ENCODE data around the gene PRCC.
A peak's percentile ranks its signal among the peaks of the same experiment; 100 is the strongest.

Gene PRCC

GRCh38 chr1:156749419-156750118 is 17.8 kb upstream of the PRCC start:
- peak overlapping the region; percentile 80 for H3K4me3 ChIP-seq (ENCODE audit: low read depth, low read length)
- TF ChIP-seq CTCF (IDR thresholded peaks at IDR 0.05; ENCODE audit: borderline replicate concordance, insufficient read depth, low read depth, low read length): no peak

GRCh38 chr1:156750191-156750672 is 17.1 kb upstream of the PRCC start:
- H3K4me3 ChIP-seq (ENCODE audit: low read depth, low read length): peak overlapping the region; percentile 80
- no peak for TF ChIP-seq CTCF (IDR thresholded peaks at IDR 0.05; ENCODE audit: borderline replicate concordance, insufficient read depth, low read depth, low read length)

DNA sequence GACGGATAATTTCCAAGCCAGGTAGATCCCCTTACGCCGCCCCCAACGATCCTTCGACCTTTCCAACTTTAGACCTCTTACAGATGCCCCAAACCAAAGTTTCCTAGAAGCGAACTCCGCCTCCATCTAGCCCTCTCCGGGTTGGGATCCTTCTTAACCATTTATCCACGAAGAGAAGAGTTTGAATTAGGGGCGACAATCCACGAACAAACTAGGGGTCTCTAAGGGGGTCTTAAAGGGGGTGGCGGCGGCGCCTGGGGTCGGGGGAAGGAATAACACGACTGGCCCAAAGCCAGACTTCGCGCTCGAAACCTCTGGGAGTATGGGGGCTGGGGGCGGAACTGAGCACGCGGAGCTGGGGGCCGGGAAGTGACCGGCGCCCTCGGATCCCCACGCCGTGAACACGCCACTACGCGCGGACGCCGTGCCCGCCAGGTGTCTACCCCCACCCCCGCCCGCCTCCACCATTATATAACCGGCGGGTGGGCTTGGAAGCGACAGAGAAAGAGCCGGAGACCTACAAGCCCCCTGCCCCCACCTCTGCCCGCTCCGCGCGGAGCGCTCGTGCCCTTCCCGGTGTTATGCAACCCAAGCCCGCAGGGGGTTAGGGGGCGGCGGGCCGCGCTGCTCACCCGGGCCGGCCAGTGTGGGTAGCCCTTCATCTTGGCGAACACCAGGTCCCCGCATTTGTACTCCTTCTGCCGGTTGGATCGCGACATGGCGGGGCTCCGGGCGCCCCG is 16.5 kb upstream of the PRCC start:
- peak; percentile 20; the same call in 1 of the 2 replicates for TF ChIP-seq CTCF (IDR thresholded peaks at IDR 0.05; ENCODE audit: borderline replicate concordance, insufficient read depth, low read depth, low read length)
- H3K4me3 ChIP-seq (ENCODE audit: low read depth, low read length): peak overlapping the region; percentile 80

GRCh38 chr1:156751451-156751756 is 15.9 kb upstream of the PRCC start, which contains the start of gene HDGF:
HDGF (minus strand) TSS chr1:156751675; CDS start chr1:156751429, 246 bp downstream.
- peak within 1 kb of the TSS; percentile 80 for H3K4me3 ChIP-seq (ENCODE audit: low read depth, low read length)
- no peak for TF ChIP-seq CTCF (IDR thresholded peaks at IDR 0.05; ENCODE audit: borderline replicate concordance, insufficient read depth, low read depth, low read length)

DNA sequence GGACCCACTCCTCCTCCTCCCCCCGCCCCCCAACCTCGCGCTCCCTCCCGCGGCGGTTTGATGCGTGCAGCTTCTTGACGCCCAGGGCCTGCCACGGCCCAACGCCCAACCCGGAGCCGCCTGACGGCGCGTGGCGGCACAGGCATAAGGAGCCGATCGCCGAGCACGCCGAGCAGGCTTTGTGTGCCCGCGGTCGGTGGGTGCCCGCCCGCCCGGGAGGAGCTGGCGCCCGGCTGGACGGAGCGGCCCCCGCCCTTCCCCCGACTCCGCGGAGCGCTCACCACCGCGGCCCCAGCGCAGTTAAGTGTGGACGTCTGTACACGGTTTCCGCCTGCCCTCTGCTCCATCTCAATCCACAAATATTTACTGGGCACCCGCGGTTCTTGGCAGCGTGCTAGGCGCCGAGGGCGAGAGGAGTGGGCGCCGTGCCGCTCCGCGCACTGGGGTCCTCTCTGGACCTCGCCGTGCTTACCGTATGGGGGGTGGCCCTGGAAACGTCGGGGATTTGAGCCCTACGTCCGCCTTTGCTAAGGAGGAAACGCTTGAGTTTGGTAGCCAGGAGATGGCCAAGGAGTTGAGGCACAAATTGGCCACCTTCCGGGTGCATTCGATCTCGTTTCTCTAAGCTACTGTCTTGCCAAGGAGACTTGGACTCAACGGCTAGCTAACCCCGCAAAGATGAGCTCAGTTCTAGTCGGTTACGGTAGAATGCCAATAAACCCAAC is 15.4 kb upstream of the PRCC start:
- peak overlapping the region; percentile 80 for H3K4me3 ChIP-seq (ENCODE audit: low read depth, low read length)
- no peak for TF ChIP-seq CTCF (IDR thresholded peaks at IDR 0.05; ENCODE audit: borderline replicate concordance, insufficient read depth, low read depth, low read length)

DNA sequence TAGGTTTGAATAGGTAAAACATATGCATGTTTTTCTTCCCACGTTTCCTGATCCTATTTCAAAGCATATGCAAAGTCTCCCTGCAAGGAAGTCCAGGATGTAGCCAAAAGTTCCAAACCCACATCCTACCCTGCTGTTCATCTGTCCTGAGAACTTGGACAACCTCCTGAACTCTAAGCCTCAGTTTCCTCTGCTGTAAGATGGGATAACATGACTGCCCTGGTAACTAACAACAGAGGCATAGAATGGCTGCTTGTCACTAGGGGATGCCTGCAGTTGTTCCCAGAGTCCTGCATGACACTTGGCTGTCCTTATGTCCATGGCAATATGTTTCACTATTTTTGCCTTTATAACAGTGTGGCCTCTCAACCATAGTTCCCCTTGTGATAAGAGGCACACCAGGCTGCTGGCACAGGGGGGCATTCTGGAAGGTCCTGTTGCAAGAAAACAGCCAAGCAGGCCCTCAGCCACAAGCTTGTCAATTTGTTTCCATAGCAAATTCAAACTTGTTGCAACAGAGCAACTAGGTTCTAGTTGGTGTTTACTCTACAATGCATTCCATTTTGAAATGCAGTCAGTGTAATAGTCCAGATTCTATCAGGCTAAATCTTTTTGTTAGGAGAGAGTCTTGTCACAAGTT is 14.4 kb upstream of the PRCC start:
- TF ChIP-seq CTCF (IDR thresholded peaks at IDR 0.05; ENCODE audit: borderline replicate concordance, insufficient read depth, low read depth, low read length): no peak
- peak overlapping the region; percentile 80 for H3K4me3 ChIP-seq (ENCODE audit: low read depth, low read length)
